ENCODE results near the gene NGRN.

Gene NGRN

DNA sequence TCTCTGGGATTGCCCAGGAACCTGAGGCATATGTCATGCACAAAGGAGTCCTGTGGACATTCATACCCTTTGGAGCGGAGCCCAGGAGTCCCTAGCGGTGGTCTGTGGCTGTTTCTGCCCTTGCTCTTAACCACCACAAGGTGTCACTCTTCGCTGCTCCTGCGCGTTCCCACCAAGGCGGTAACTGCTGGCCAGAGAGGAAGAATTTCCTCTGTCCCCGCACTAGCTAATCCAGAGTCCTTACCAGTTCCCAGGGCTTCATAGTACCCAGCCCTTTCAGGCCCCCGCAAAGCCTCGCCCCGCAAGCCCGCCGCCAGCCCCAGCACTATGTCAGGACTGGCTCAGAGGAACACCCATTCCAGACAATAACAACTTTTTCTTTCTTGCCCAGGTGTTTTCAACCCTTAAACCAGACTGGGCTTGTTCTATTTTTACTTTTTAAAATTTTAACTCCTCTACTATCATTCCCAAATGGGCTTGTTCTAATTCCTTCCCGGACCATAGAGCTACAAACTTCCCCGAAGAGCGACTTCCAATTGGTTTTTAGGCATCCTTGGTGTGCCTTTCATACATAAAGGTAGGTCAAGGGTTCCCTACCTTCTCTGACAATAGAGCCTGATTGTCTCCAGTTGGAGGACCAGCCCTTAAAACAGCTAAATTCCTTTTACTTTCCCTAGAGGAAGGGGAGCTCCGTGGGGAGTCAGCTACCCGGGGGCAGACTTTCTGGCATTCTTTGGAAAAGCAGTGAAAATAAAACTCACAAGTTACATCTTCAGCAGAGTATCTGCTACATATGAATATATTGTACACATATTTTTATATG is 54.8 kb downstream of the NGRN start:
- peak; percentile 76 to 92 for DNase-seq

GRCh38 chr15:90320885-90321278 is 55.4 kb downstream of the NGRN start:
- no peak for DNase-seq
